Measurements from ENCODE around the gene LTO1. TPM values are rescaled to one million over a fixed set of nuclear protein-coding genes. Genes with fewer than 3 reads are reported as not detected.
A peak's percentile ranks its signal among the peaks of the same experiment; 100 is the strongest.

LTO1 gene
- total RNA-seq, 2 donors from 2014 or later = 11.3 to 20.0 TPM

- Histone ChIP-seq H3K4me3 (no peak overlapping the region), H3K9me3 (no peaks in the 10 kb centered on the region), H3K9ac (ENCODE audit: low read depth in 2 of 2, low read length in 2 of 2) (no peak overlapping the region), H3K27ac (no peak overlapping the region), H3K4me1 (no peaks in the 10 kb centered on the region), H3K27me3 (no peaks in the 10 kb centered on the region), H3K36me3 (no peaks in the 10 kb centered on the region)
- DNase-seq = no peak
- intact Hi-C loops (cut with DNase I) = no loop called here
- no peak for TF ChIP-seq CTCF (IDR thresholded peaks at IDR 0.05)
Measured at GRCh38 chr11:69656536-69657455, 18.4 kb downstream of the LTO1 start.

DNA sequence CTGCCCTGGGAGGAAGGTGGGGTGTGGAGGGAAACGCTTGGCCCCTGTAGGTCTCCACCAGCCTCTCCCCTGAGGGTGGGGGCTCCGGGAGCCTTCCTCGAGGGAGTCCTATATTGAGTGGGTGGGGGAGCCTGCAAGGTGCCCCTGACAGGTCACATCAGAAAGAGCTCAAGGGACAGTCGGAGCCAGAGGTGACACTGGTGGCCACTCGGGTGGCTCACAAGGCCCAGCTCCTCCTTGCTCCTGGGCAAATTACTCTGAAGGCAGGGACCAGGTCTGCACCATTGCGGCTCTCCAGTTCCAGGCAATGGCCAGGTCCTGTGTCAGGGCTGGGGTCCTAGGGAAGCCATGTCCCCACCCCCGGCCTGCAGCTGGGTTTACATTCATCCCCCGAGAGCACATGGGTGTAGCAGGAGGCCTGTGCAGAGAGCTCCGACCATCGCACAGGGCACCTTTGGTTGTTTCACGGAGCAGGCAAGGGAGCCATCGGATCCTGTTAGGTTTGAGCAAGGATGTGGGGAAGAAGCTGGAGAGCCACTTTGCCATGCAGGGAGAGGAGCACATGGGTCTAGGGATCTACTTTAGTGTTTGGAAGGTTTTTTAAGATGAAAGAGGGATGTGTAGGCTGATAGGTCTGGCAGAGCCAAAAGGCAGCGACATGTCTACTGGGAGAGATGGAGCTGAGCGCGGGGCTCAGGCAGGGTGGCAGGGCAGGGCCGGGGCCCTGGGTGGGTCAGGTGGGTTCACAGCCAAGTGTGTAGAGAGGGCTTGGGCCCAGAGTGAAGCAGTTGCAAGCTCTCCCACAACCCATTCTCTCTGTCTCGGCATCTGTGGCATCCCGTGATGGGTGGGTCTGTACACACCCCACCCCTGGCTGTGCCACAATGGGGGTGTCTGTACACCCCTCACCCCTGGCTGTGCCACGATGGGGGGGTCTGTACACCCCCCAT is 19.4 kb downstream of the LTO1 start:
- Histone ChIP-seq H3K4me3 (no peak overlapping the region), H3K36me3 (no peaks in the 10 kb centered on the region), H3K9me3 (no peaks in the 10 kb centered on the region), H3K4me1 (no peaks in the 10 kb centered on the region), H3K27ac (no peak overlapping the region), H3K27me3 (no peaks in the 10 kb centered on the region), H3K9ac (ENCODE audit: low read depth in 2 of 2, low read length in 2 of 2) (no peak overlapping the region)
- TF ChIP-seq CTCF (IDR thresholded peaks at IDR 0.05) = no peak
- no peak for DNase-seq
- intact Hi-C loops (cut with DNase I) = no loop called here

- intact Hi-C loops (cut with DNase I) = no loop called here
- H3K9ac ChIP-seq (ENCODE audit: low read depth in 2 of 2, low read length in 2 of 2) = no peak overlapping the region
- no peaks in the 10 kb centered on the region for H3K4me1 ChIP-seq
- no peaks in the 10 kb centered on the region for H3K27me3 ChIP-seq
- DNase-seq = peak; percentile 50
- TF ChIP-seq CTCF (IDR thresholded peaks at IDR 0.05) = no peak
- no peaks in the 10 kb centered on the region for H3K36me3 ChIP-seq
- no peak overlapping the region for H3K4me3 ChIP-seq
- H3K9me3 ChIP-seq = no peaks in the 10 kb centered on the region
- H3K27ac ChIP-seq = no peak overlapping the region
Measured at GRCh38 chr11:69654660-69655478, 20.3 kb downstream of the LTO1 start.

GRCh38 chr11:69654001-69654659 is 21.0 kb downstream of the LTO1 start:
- no peak for TF ChIP-seq CTCF (IDR thresholded peaks at IDR 0.05)
- Histone ChIP-seq H3K36me3 (no peaks in the 10 kb centered on the region), H3K4me3 (no peak overlapping the region), H3K9me3 (no peaks in the 10 kb centered on the region), H3K27me3 (no peaks in the 10 kb centered on the region), H3K27ac (no peak overlapping the region), H3K4me1 (no peaks in the 10 kb centered on the region), H3K9ac (ENCODE audit: low read depth in 2 of 2, low read length in 2 of 2) (no peak overlapping the region)
- intact Hi-C loops (cut with DNase I) = no loop called here
- DNase-seq = no peak
